Peyer's patch (tissue), 4 donors: ENCODE data around the gene NRXN3.

Experiments used
- CTCF ChIP-seq, 6 experiments: fragments of 450-650 bp in 4 of 6; fragments of 200-600 bp in 2 of 6; sonication (generic) in 1 of 6; IDR thresholded peaks; one replicate each; pipeline ENCODE4 v1.5.1; 2017 to 2019; ENCODE audit warnings: antibody characterized with exemption in 6 of 6, mild to moderate bottlenecking in 3 of 6, moderate library complexity in 1 of 6
- POLR2A ChIP-seq, 2 donors: fragments of 450-650 bp; IDR thresholded peaks; one replicate each; pipeline ENCODE4 v1.5.1; 2017; ENCODE audit warnings: antibody characterized with exemption in 2 of 2, mild to moderate bottlenecking in 2 of 2, moderate library complexity in 2 of 2

DNA sequence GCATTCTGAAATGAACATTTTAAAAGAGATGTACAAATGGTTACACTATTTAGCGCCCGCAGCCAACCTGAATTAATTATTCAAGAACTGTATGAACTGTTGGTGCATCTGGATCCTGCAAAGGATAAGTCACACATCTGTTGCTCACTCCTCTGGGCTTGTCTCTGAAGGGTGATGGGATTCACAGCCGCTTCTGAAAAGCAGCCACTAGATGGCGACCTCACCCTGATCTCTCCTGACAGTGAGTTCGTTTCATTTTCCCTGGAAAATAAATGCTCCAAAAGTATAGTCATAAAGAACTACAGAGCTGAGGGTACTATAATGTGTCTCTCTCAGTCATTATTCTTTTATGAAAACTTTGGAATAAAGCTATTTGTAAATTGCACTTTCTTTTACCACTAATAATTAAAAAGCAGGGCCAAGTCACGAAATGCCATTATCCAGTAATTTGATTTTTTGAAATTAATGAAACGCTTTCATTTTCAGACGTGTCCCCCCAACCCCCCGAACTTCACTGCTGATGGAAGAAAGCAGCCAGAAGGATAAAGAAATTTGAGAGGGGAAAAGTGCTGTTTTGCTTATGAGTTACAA lies 789.6 kb downstream of the NRXN3 start:
- TF ChIP-seq CTCF (IDR thresholded peaks at IDR 0.05) = peak; percentile 38 to 76 (median 58)
- TF ChIP-seq POLR2A (IDR thresholded peaks at IDR 0.05) = no peak
